GM18498 (cell line): Measurements from ENCODE around the gene CD82.
A peak's percentile ranks its signal among the peaks of the same experiment; 100 is the strongest.
"Not testable (repeated sequence)": the region's sequence is repeated elsewhere in the genome, so short reads cannot be mapped to it uniquely, and the experiment has no call there.

Experiments used
- ATAC-seq: cut with Tn5 transposase; IDR thresholded peaks from one replicate; pipeline ENCODE4 v1.9.1; 2021; ENCODE audit warnings: mild to moderate bottlenecking, moderate library complexity; ENCODE audit not compliant: unreplicated experiment

The CD82 gene

DNA sequence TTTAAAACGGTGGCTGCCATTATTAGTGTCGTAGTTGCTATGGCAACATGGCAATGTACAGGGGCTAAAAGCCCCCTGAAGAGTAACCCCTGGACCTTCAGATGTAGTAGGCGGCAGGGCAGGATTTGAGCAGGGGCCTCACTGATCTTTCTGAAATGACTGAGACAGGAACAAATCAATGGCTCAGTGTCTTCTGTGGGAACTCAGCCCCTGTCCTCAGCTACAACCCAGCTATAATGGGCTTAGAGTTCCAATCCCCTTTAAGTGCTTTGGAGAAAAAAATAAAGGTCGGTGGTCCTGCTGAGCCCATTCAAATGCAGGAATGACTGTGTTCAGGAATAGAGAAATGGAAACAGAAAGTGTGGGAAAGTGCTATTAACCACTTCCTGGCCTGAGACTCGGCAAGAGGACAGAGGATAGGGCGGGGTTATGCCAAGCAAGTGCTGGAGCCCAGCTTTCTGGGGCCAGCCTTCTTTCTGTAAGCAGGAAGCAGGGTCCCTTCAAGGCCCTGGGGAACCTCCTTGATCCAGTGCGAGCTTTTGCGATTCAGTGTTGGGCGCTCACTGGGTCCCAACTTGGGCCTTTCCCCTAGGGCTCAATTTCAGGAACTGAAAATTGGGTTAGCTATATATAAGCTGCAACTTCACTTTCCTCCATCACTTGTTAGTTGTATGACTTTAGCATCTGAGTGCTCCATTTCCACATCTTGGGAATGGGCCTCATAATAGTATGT is 6.1 kb upstream of the CD82 start:
- peak; percentile 74 for ATAC-seq

DNA sequence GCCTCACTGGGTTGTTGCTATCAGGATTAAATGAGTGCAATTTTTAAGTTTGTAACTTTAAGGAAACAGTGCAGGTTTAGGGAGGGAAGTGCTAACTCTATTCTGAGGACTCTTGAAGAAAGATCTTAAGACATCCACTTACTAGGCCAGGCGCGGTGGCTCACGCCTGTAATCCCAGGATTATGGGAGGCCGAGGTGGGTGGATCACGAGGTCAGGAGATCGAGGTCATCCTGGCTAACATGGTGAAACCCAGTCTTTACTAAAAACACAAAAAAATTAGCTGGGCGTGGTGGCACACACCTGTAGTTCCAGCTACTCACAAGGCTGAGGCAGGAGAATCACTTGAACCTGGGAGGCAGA is 5.5 kb upstream of the CD82 start:
- ATAC-seq: not testable (repeated sequence)

DNA sequence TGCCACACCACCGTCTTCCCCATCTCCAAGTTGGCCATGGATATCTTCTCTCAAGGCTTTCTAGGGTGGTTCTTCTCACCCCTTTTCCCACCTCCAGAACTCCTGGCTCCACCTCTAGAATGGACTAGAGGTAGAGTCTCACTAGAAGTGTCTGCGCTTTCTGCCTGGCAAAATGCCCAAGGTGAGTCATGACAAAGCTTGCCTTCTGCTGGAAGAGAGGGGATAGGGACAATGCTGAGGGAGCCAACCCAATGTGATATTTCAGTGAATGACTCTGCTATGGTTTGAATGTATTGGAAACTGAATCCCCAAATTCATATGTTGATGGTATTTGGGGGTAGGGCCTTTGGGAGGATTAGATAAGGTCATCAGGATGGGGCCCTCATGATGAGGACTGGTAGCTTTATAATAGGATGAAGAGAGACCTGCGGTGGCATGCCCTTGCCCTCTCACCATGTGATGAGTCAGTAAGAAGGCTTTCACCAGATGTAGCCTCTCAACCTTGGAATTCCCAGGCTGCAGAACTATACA is 4.1 kb upstream of the CD82 start:
- no peak for ATAC-seq

DNA sequence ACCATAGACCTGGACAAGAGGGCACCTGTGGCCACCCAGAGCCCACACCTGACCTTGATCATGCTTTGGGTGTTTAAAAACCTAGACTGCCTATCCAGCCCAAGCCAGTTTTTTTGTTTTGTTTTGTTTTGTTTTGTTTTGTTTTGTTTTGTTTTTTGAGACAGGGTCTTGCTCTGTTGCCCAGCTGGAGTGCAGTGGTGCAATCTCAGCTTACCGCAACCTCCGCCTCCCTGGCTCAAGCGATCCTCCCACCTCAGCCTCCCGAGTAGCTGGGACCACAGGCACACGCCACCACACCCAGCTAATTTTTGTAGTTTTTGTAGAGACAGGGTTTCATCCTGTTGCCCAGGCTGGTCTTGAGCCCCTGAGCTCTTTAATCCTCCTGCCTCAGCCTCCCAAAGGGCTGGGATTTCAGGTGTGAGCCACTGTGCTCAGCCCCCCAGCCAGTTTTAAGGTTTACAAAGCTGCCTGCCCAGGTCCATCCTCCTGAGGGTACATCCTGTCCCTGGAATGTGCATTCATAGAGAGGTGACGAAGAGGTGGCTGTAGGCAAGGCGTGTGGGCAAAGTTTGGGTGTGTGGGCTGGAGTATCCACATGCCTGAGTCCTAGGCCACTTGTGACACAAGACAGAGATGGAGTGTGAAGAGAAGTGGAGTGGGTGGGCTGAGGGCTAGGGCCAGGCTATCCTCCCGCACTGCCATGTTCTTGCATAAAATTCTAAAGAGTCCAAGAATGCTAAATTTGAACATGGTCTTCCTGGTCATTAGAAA is 3.3 kb upstream of the CD82 start:
- ATAC-seq: no peak

DNA sequence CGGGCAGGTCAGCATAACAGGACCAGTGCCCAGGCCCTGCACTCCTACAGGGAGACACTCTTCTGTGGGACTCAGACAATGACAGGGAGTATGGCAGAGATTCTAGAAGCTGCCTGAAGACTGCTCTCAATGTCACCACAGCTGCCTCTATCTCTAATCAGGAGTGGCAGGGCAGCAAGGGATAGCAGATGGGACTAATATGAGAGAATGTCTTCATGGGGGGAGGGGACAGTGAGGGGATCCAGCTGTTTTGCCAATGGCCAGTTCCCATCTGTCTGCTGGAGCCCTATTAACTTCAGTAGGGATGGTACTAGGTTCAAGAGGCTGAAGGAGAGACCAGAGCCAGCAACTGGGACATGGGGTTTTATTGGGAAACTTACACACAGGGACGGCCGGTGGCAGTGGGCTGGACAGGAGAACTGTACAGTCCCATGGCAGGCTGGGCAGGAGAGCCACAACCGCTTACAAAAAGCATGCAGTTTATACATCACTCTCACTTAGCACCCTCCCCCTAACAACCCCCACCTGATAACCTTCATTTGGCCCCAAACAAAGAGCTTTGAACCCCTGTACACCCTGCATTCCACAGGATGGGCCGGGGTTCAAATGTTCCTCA is 2.5 kb upstream of the CD82 start:
- ATAC-seq: no peak

DNA sequence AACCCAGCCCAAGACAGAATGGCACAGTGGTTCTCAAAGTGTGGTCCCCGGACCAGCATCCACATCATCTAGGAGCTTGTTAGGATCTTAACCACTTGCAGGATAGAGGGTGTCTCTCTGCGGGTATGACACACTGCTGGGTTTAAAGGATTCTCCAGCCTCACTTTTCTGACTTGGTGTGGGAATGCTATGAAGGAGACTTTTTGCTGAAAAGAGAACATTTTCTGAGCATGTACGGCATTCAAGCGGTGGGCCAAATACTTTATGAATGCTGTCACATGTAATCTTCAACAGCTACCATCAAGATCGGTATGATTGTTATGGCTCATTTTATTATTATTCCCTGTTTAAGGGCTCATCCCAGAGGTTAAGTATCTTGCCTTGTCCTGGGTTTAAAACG is 1.8 kb upstream of the CD82 start:
- no peak for ATAC-seq

DNA sequence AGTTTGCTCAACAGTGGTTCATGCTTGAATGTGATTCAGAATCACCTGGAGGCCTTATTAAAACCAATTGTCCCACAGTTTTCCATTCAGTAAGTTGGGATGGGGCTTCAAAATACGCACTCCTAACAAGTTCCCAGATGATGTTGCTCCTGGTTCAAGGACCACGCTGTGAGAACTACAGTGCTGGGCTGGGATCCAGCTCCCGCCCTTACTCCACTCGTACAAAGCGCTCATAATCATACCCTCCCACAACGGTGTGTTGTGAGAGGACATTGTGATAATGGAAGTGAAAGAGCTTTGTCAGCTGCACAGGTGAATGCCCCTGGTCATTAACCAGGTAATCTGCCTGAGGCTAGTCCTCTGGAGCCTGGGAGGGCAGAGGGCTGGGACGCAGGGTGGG is 1.3 kb upstream of the CD82 start:
- ATAC-seq: no peak

DNA sequence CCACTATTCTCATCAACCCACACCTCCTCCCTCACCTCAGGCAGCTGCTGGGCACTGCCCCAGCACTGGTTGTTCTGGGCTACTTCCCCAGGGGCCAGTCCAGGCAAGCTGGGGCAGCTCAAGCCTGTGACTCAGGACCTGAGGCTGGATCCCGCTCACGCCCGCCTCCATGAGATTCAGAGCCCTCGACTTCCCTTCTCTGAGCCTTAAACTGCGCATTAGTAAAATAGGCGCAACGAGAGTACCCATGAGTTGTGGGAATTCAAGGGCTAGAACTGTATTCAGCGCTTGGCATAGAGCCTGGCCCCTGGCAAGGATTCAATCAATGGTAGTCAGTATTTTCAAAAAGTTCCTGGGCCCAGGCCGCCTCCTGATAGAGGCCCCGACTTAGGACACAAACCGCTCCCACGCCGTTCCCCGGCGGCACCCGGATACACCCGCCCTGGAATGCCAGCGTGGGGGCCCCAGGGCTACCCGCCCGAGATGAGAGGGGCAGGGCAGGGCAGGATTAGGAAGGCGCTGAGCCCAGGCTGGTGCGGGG is 723 bp upstream of the CD82 start:
- ATAC-seq: no peak

DNA sequence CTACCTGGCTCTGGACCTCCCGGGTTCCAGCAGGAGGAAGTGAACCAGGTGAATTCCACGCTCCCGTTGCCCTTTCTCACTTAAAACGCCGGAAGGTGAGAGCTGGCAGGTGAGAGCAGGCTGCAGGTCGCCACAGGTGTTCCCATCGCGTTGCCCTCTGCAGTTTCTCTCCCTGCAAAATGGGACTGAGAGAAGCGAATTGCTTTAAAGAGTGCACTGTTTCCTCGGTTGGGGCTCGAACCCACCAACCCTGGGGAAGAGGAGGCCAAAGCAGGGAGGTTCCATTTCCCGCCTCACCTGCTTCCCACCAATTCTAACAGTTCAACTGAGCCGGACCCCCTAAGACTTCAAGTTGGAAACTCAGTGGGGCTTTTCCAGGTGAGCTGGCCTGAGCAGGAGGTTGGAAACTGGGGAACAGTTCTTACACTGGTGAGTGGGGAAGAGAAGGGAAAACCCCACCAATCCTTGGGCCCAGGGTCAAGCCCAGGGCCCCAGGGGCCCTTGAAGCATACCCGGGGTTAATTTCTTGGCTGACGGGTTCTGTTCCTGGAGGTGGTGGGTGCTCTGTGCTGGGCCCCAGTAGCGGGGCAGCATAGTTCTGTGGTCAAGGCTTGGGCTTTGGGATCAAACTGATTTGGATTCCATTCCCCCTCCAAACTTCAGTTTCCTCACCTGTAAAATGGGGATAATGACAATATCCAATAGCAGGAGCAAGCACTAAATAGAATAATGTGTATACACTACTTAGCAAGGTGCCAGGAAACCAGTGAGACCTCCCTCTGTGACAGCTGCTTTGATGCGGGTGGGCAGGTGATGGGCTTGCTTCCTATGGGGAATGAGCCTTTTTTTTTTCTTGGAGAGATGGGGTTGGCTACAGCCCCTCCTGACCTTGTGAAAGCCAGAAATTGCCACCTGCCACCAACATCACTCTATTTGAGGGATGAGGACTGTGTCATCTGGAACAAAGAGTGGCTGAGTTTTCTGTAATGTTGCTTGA is 788 bp downstream of the CD82 start:
- ATAC-seq: no peak

DNA sequence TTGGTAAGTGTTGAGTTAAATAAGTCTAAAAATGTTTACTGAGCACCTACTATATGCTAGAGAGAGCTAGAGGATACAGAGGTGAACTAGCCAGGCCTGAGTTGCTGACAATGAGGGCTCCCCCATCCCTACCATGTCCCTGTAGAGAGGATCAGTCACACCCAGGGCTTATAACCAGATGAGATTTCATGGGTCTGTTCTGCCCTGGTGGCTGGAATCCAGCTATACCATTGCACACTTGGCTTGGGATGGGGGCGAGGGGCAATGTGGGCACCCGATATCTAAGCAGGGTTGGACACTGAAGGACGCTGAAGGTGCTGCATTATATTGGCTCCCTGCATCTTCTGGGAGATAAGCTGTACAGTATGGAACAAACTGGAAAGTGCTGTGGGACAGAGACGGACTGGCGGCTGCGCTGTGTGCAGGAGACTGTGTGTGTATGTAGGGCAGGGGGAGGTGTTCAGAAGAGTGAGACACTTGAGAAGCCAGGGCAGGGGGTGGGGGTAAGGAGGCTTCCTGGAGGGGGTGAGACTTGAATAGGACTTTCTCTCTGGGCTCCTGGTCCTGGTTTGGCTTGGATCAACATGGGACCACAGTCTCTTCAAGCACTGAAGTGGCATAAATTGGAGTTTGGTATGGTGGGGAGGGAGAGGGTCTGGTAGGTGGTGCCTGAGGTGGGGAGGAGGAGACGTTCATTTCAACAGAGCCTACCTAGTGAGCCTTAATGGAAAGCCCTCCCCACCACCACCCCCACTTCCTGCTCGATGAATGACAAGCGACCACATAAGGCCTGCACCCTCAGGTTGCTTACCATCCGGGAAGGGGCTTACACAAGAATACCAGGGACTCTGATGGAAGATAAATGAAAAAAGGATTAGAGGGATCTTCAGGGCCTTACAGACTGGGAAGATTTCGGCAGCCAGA is 1.8 kb downstream of the CD82 start:
- no peak for ATAC-seq

DNA sequence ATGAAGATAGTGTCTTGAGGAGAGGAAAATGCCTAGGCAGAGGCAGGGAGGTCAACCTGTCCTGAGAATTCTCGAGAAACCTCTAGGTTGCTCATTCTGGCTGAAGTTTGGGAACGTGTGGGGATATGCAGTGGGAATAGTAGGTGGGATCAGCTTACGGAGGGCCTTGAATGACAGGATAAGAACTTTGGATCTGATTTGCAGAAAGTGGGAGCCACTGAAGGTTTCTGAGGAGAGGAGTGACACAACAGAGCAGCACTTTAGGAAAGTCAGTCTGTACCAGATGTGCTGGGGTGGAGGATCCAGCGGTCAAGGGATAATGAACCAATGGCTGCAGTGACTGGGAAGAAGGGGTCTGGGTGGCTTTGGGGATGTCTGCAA is 2.4 kb downstream of the CD82 start:
- no peak for ATAC-seq

DNA sequence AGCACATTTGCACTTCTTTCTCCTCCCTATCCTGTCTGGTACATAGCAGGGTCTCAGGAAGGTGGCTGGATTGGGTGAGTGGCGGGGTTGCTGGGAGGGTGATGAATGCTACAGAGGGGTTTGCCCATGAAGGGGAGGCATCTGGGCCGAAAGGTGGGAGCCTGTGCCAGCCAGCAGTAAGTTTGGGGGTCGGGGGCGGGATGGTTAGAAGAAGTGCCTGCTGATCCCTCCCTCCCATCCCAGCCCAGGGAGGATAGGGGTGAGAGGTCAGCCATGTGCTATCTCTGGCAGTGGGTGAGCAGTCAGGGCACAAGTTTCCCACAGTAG is 2.8 kb downstream of the CD82 start:
- no peak for ATAC-seq

DNA sequence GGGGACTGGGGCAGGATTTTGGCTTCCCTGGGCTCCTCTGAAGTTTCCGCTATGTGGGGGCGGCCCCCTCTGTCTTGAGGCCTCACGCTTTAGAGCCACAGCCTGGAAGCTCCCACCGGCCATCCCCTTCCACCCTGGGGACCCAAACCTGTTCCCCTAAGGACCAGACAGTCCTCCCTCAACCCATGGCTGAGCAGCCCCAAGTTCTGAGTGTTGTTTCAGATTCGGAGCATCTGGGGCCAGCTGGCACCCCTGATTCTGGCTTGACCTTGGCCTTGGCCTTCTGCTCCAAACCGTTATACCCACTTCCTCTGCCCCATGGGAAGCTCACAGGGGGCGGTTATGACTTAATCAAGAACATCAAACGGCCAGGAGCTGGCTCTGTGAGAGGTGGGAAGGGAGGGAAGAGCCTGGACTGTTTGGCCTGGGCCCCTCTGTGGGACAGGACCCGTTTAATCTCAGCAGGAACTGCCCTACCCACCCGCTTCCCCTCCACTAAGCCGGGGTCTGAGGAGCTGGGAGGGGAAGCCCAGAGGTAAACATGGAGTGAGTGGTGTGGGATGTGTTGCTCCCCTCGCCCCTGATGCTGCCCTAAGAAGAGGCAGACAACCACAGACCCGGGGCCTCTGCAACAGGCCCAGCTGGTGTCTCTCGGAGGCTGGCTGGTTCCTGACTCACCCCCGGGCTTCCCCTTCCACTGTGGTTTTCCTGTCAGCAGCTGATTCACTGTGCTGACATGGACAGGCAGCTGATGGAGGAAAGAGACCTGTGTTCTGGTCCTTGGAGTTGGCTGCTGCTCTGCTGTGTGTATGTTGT is 3.4 kb downstream of the CD82 start:
- ATAC-seq: peak; percentile 38

DNA sequence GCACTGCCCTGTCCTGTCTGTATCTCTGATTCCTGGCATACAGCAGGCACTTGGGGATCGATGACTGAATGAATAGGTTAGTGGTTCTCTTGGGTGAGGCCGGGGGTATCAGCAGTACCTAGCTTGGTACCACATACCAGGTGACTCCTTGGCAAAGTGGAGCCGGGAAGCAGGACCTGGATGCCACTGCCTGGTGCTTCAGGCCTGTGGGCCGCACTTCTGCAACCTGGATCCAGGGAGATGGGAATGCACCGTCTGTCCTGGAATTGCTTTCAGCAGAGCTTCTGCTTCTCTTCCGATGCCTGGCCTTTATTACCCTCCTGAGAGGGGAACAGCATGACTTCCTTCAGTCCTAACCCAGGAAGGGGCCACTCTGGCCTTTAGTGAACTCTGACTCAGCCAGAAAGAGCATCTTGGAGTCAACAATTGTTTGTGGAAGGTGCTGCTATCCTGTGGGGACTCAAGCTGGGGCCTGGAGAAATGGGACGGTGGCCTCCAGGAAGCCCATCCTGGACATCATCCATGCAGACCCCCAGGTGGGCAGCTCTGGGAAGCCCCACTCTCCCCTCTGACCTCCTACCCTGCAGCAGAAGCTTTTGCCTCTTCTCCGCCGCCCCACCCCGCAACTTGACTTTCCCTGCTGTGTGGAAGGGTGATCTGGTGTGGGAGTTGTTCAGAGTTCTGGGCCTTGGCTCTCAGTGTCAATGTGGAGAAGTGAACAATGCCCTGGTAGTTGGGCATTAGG is 5.1 kb downstream of the CD82 start:
- no peak for ATAC-seq

DNA sequence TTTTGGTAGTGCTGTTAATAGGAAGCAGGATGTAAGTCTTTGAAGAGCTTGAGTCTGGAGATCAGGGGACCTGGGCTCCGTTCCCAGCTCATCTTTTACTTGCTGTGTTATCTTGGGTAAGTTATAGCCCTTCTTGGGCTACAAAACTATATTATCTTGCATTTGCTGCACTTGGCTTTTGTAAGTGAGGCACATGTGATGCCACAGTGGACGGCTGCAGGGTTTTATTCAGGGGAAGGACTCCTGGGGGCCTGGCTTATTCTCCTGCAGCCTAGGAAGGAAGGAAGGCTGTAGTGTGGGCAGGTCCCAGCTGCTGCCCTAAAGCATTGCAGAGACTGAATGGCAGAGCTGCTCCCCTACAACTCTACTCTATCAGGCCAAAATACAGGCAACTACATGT is 6.4 kb downstream of the CD82 start:
- ATAC-seq: no peak

DNA sequence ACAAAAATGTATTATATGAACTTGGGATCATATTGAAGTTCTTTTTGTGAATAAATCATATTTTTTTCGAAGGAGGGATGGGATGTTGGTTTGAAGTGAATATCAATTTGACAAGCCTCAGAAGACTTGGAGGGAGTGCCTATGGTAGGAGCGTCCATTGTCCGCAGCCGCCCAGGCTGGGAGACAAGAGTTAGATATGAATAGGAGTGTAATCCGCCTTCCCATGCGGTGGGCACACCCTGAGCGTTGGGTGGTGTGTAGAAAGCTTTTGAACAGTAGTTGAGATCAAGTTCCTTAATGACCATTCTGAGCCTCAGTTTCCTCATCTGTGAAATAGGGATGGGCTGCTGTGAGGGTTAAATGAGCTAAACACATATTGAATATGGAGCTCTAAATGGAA is 7.0 kb downstream of the CD82 start:
- ATAC-seq: no peak

DNA sequence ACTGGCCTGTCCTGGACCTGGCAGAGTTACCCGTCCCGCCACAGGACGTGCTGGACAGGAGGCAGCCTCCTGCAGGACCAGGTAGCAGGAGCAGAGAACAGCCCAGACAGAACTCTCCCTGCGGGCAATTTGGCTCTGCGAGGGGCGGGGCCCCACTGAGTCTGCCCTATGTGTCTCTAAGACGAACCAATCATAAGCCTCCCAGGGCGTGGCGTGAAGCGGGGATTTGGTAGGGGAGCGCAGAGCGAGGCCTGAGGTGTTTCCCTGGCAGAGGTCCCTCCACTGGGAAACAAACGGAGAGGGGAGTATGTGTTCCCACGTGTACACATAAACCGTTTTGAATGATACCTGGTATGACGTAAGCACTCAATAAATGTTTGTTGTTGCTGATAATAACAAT is 7.4 kb downstream of the CD82 start:
- ATAC-seq: no peak

DNA sequence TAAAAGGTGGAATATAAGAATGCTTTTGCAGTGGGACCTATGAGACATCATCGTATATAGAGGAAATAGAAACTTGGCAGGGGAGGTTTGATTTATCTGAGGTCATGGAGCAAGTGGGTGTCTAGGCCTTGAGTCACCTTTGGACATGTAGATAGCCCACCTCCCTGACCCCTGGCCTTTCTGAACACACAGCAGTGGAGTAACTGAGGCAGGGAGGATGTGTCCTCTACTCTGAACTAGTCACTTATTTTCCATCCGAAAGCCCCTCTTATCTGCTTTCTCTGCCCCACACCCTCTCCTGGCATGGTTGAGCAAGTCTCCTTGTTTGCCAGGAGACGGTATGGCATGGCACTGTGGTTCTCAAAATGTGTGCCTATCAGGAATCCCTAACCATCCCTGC is 7.9 kb downstream of the CD82 start:
- no peak for ATAC-seq
